Activated CD8-positive, alpha-beta memory T cell treated with anti-CD3 and anti-CD28 coated beads, Interleukin-2, amount 50 U/mL, for 24 hours (primary cell): ENCODE measurements around the gene INPP5E.

Experiments used
- DNase-seq: peaks from one replicate; pipeline ENCODE4 v3.0.0-alpha.2; 2020; ENCODE audit errors: extremely low read depth

The INPP5E gene

DNA sequence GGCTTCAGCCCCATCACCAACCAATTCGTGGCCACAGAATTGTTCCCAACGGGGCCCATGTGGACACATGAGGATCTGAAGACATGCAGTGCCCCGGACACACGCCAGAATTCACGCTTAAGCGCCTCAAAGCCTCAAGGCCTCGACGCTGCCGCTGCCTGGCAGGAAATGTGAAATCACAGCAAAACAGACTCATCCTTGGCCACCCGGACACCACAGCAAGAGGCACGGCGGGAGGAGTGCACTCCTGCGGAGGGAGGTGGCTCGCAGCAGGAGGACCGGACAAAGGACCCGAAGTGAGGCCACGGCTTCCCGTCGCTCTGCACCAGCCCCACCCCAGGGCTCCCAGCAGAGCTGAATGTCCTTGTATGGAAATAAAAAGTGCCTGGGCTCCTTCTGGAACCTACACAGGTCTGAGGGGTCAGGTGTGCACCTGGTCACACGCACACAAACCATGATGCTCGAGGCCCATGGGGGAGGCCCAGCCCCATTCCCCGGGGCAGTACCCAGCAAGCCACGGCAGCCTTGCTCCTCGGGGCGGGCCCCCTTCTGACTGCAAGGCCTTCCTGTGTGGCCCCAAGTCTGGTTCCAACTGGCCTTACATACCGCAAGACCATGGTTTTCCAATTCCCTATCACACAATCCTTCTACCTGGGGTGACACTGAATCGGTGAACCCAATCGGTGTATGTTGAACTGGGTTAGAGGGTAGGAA lies 33.2 kb upstream of the INPP5E start:
- no peak for DNase-seq

DNA sequence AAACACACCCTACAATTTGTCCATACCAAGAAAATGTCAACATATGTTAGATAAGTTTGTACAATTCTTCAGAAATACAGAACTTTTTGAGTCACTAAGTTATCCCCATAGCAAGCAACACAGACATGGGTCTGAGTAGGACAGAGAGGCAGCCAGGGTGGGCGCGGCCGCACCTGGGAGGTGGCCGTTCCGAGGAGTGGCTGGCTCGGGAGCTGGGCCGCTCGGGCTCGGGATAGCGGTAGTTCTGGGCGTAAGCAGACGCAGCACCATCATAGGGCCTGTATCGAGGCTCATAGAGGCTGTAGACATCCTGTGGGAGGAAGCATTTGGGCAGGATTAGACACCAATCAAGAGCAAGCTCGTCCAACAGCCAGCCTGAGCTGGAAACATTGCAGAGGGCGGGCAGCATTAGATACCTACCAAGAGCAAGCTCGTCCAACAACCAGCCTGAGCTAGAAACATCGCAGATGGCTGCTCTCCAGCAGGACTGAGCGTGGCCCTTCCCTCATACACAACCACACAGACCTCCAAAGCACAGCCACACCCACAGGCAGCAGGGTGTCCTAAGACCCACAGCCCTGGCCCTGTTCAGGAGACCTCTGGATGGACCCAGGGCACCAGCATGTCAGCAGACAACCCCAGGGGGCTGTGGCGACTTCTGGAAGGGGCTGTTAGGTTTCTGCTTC lies 32.3 kb upstream of the INPP5E start:
- no peak for DNase-seq

DNA sequence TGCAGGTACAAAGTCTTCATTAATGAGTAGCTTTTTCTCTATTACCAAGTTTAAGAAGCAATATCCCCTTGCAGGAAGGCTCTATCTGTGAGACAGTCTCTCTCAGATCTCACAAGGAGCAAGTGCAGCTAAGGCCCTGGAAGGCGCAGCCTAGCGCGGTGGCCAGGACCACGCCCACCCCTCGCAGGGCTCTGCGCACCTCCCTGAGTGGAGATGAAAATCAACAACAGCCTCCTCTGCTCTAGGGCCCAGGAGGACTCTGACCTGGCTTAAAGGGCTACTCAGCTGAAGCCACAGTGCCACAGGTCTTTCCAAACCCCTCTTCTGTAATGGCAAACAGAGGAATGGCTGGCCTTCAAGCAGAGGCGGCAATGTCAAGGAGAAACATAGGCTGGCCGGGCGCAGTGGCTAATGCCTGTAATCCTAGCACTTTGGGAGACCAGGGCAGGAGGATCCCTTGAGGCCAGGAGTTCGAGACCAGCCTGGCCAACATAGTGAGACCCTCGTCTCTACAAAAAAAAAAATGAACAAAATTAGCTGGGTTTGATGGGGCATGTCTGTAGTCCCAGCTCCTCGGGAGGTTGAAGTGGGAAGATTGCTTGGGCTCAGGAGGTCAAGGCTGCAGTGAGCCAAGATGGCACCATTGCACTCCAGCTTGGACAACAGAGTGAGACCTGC lies 31.3 kb upstream of the INPP5E start:
- no peak for DNase-seq

DNA sequence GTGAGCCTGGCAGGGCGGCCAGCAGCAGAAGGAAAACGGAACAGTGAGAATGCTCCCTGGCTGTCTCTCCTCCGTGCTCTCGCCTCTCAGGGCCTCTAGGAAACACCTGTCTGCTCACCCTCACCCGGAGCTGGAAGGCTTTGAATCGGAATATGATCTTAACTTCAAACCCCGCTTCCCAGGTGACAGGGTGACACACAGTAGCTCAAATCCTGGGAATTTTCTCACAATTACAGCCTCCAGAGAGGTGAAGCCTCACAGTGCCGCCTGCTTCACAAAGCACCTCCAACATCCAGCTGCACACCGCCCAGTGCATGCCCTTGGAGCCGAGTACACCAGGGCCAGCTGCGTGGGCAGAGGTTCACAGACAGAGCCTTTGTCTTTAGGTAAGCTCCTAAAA lies 30.7 kb upstream of the INPP5E start:
- no peak for DNase-seq

DNA sequence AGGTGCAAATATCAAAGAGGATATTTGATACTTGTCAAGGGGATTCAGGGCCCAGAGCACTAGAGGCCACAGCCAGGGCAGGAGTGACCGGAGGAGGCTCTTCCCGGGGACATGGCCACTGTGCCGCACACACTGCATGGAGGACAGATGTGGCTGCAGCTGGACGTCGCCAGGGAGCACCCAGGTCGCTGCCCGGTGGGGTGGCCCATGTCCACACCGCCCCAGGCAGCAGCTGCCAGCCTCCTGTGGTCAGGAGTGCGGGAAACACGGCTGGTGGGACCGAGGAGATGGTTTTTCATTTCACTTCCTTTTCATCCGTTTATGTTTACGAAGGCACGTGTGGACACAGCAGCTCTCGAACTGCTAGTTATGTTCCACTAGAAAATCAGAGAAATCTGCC lies 28.1 kb upstream of the INPP5E start:
- DNase-seq: no peak

DNA sequence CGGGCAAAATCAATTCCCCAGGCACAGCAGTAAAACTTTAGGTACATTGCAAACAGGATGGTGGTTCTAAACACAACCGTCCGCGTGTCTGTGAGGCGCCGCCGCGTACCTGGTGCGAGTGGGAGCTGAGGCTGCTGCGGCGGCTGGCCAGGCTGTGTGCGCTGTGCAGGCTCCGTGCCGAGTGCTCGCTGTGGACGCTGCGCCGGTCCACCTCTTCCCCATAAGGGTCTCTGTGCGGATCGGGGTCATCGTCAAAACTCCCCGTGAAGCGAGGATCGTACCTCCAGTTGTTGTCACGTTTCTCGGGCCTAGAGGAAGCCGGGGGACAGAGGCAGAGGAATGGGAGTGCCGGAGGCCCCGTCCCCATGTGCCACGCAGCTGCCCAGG lies 26.5 kb upstream of the INPP5E start:
- no peak for DNase-seq

DNA sequence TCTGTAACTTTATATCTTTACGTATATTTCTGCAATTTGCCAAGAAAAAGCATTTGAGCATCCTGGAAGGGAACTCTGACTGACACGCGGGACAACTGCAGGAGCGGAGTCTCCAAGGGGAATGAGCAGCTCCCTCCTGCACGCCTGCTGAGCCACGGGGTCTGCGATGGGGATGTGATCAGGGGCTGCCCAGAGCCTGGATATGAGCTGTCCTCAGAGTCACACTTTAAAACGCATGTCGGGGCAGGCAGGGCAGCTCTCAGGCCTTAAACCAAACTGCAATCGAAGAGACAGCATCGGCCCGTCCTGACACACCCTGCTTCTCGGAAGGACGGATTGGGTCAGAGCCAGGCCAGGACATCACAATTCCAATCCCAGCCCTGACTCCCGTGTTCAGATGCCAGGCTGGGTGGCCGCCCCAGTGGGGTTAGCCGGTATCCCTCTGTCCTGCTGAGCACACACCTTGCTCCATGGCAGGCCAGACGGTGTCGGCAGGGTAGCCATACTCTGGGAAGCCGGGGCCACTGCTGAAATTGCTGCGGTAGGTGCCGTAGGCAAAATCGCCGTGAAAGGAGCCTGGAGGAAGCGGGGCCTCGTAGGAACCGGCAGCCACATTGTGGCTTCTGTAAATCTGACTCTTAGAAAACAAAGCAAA lies 26.0 kb upstream of the INPP5E start:
- no peak for DNase-seq

DNA sequence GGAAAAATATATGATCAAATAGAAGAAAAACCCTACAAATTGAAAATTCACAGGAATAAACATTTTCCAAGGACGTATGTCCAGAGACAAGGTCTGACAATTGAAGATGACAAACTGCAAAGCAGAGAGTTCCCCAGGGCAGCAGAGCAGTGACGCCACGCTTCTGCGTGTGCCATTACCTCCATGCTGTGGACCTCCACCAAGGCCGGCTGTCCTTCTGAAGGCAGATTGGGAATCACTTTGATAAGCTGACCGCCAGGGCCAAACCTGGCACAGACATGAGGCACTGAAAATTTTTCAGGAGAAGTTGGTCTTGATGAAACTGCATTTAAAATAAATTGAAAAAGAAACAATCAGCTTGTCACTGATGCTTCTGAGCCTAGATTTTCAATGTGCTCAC lies 24.6 kb upstream of the INPP5E start:
- DNase-seq: no peak

DNA sequence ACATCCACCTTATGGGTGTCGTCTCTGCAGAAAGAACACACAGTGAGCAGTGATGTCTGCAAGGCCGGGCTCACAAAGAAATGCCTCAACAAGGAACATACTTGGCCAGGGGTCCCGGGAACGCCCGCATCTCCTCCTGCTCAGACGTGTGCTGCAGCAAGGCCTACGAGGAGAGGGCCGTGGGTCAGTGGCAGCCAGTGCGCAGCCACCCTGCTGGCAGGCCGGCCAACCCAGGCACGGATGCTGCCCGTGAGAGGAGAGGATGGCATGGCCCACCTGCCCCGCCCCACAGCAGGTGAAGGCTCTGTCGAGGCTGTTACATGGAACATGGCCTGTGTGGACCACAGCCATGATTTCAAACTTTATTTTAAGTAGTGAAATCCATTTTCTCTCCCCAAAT lies 23.9 kb upstream of the INPP5E start:
- DNase-seq: no peak

DNA sequence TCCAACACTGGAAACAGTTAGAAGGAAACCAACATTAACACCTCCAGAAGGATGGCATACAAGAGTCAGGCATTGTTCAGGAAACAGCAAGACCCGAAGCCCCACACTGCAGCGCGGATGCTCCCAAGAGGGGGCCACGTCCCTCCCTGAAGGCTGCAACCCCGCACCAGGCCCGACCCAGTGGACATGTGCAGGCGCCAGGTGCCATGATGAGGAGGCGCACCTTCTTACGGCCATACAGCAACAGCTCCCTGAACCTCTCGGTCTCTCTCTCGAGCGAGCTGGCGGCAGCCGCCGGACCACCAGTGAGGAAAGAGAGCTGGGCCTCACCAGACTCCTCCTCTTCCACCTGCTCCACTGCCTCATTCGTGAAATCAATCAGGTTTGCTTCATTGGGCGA lies 23.0 kb upstream of the INPP5E start:
- DNase-seq: no peak

DNA sequence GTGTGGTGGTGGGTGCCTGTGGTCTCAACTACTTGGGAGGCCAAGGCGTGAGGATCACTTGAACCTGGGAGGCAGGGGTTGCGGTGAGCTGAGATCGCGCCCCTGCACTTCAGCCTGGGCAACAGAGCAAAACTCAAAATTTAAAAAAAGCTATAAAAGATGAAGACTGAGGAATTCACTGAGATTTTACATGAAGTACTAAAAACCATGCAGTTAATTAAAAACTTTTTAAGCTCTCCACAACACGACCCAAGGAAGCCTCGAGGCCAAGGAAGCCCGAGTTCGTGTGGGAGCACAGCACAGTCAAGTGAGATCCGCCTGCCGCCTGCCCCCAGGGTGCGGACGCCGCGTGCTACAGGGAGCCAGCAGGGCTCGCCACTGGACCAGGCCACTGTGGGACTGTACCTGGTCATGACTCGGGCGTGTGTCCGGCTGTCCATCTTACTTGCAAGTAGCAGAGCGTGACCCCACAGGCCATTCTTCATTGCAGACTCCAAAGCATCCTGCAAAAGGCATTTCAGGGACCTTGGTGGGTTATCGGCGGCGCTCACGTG lies 21.2 kb upstream of the INPP5E start:
- DNase-seq: no peak

DNA sequence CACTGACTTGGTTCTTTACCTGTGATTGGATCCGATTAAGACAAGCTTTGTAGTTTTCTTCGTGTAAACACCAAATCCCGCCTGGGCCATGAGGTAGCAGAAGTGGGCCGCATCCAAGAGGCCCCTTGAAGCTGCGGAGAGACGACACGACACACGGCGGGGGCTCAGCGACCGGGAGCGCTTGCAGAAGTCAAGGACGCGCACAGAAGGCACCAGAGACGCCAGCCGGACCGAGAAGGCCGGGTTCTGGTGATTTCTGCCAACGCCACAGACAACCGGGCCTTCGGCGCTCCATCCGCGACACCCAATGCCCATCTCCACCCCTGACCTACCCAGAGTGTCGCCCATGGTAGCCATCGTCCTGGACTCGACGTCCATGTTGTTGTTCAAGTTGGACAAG lies 19.8 kb upstream of the INPP5E start:
- no peak for DNase-seq

DNA sequence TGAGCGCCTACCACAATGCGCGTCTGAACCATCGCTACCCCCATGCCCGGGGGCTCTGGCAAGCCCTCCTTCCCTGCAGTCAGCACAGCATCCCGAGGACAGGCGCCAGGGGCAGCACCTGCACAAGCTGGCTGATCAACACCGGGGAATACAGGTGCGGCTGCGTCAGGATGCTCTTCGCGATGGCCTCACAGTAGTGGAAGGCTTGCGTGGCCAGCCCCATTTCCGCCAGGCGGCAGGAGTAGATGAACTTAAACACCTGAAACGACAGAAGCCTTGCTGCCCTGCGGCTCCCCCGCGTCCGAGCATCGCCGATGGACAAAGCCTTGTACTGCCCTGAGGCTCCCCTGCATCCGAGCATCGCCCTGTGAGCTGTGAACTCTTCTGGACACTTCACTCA lies 17.7 kb upstream of the INPP5E start:
- DNase-seq: no peak

DNA sequence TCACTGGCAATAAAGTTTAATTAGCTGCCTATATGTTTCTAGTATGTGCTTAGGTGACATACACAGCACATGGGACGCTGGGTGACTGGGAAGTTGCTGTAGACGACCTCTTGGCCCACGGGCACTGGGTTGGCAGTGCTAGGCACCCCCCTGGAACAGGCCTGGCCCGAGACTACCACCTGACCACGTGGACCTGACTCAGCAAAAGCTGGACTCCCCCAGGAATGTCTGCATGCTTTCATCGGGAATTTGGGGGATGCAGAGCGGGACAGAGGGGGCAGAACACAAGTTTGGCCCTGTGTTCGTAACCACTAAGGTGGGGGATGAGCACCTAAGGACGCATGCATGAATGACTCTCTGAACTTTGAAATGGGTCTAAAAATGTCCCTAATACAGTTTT lies 16.6 kb upstream of the INPP5E start:
- no peak for DNase-seq

DNA sequence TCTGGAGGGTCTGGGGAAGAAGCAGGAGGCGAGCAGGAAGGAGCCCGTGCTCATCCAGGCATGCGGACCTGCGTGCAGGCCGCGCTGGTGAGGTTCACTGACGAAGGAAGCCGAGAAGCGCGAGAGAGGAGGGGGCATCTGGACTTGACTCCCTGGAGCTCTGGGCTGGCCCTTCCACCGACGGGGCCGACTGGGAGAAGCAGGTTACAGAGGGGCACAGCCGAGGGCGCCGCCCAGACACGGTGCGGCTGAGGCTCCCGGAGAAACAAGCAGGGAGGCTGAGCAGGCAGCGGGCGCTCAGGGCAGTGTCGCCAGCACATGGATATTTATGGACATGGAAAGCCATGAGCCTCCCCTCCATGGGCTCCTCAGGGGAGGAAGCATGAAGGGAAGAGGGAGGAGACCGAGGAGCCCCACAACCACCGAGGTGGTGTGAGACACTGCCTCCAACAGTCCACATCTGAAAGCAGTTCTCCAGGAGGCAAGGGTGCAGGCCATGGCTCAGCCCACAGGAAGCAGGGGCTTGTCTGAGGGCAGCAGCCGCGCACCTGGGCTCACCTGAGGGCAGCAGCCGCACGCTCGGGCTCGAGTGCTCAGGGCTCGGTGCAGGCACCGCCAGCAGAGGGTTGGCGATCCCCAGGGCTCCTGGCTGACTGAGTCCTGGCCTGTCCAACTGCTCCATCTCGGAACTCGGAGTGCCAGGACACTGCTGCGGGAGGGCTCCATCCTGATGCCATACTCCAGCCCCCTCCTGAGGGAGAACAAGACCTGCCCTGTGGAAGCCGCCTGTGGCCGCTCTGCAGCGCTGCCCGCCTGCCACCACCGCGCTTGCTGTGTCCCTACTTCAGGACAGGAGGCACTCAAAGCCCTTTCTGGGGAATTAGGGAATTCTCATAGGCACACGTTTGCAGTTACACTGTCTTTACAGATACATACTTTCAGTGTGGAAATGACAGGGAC lies 15.7 kb upstream of the INPP5E start:
- DNase-seq: no peak

DNA sequence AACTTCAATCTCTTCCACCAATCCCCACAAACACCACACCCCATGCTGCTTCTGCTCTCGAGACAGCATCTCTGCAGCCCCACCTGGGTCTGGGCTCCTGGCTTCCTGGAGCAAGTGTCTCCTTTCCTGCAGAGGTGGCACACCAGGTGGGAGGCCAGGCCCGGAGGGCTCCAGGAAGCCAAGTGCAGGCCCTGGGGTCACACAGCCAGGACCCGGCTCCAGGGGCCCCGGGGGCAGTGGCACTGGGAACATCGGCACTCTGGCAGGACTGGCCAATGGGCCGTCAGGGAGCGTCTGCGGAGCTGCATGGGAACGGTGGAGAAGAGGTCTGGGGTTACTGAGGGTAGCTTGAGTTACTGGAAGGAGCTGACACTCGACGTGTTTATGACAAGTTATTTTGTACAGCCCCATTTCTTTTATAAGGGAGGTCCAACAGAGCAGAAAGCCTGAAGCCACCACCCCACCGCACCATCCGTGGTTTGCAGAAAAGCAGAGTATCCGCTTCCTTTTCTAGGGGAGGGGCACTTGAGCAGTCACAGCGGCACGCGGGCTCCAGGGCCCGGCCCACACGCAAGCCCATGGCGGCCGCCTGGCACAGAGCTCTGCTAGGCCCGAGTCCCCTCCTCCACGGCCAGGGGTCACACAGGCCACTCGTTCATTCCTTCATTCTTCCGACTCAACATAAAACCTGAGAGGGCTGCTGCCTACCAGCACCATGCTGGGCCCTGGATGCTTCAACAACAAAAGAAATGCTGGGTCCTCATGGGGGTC lies 14.6 kb upstream of the INPP5E start:
- DNase-seq: no peak

DNA sequence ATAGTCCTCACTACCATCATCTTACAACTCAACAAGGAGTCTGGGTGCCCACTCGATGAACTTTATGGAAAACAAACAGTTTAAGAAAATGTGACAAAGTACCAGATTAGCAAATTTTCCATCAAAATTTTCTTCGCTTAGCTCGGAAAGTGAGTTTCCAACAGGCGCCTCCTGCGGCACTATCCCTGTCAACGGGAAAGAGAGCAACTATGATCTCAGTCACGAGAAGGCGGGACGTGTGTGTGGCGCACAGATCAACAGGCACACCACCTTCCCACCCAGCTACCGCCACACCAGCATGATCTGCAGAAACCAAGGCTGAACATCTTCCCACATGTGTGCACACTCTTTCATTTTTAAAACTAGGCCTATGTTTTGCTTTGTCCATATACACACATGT lies 13.7 kb upstream of the INPP5E start:
- no peak for DNase-seq

DNA sequence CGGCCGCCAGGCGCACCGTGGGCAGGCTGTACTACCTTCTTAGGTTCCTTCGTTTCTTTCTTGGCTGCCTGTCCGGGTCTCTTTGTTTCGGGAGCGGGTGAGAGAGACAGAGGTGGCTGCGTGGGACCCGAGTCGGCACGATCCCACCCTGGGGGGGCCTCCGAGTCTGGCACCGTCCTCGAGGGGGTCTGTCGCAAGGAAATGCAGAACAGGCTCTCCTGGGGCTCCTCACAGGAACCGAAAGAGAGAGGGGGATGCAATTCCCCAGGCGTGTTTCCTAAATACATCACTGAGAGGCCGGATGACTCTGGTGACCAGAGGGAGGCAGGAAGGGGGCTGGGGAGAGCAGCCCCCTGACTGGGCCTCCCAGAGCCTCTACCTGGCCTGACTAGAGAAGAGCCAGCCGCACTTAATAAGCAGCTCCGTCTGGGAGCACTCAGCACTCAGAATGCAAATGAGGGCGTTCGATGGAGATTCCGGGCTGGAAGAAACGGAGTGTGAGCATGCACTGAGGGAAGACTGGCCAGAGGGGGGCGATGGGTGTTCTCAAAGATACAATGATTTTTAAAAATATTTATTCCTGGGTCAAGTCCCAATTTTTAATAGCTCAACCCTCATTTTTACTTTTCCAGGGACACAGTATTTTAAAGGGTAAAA lies 11.7 kb upstream of the INPP5E start:
- DNase-seq: no peak

DNA sequence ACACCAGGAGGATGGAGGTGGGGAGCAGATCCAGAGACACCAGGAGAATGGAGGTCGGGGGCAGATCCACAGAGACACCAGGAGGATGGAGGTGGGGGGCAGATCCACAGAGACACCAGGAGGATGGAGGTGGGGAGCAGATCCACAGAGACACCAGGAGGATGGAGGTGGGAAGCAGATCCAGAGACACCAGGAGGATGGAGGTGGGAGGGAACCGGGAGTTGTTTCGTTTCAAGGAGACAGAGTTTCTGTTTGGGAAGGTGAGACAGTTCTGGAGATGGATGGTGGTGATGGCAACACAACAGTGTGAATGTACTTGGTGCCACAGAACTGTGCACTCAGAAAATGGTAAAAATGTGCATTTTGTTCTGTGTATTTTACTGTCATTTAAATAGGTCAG lies 9.0 kb upstream of the INPP5E start:
- DNase-seq: no peak

DNA sequence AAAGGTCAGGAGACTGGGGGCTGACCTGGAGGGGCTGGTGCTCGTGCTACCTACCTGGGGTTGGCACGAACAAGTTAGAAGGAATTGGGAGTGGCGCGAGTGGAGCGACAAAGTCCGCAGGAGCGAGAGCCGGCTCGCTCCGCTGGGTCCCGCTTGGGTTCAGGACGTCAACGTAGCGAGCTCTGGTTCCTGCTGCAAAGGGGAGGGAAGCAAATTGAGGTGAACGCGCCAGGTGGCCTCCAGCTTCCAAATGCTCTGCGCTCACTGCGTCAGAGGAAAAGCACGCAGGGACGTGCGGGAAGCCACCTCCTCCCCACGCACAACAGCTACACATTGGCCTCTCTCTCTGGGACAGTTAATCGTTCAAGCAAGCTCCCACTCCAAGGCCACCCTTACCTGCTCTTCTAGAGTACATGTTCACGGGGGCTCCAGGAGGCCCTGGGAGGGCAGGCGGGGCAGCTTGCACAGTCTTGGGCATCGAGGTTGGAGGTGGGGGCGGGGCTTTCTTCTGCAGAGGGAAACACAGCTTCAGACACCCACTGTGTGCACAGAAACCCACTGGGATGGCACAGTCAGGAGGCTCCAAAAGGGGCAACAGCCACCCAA lies 7.6 kb upstream of the INPP5E start:
- no peak for DNase-seq
